GM18508 (cell line): ENCODE measurements around the gene EHMT1.

Source experiments
- ATAC-seq: cut with Tn5 transposase; IDR thresholded peaks from one replicate; pipeline ENCODE4 v1.9.1; 2021; ENCODE audit warnings: moderate number of reproducible peaks; ENCODE audit not compliant: insufficient read depth, unreplicated experiment

EHMT1 gene

DNA sequence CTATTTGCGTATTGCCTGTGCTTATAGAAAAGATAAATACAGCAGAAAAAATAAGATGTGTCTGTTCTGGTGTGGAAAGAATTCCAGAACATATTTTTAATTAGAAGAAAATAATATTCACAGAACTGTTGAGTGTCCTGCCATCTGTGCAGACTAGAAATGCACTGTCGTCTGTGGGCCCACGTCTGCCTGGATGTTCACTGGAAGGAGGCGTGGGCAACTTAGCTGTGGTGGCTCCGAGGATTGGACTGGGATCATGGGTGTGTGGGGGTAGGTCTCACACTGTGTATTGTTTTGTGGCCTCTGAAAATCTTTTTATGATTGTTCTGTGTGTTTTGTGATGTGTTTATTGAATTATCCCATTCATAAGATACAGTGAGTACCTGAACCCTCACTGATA, 132.8 kb downstream of the EHMT1 start:
- ATAC-seq: no peak

GRCh38 chr9:137752426-137752825, 133.6 kb downstream of the EHMT1 start:
- ATAC-seq: no peak

- ATAC-seq: no peak
Measured at GRCh38 chr9:137753192-137753765, 134.5 kb downstream of the EHMT1 start.

DNA sequence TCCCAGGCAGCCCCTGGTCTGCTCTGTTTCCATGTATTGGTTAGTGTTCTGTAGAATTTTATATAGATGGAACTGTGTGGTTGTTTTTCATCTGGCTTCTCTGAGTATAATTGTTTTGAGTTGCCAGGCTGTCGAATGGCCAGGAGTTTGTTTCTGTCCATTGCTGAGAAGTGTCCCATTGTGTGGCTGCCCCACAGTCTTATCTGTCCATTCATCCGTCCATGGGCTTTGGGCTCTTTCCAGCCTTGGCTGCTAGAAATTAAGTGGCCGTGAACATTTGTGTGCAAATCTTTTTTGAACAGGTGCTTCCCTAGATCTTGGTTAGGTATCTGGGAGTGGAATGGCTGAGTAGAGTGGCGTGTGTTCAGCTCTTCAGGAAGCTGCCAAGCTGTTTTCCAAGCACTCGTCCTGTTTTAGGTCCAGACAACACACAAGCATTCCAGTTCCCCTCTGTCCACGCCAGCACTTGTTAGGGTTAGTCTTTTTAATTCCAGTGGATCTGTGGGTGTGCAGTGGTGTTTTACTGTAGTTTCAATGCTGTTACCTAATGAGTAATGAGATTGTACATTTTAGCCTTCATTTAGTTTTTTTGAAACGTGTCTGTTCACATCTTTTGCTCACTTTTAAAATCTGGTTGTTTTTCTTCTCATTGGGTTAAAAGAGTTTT, 136.6 kb downstream of the EHMT1 start:
- ATAC-seq: no peak

DNA sequence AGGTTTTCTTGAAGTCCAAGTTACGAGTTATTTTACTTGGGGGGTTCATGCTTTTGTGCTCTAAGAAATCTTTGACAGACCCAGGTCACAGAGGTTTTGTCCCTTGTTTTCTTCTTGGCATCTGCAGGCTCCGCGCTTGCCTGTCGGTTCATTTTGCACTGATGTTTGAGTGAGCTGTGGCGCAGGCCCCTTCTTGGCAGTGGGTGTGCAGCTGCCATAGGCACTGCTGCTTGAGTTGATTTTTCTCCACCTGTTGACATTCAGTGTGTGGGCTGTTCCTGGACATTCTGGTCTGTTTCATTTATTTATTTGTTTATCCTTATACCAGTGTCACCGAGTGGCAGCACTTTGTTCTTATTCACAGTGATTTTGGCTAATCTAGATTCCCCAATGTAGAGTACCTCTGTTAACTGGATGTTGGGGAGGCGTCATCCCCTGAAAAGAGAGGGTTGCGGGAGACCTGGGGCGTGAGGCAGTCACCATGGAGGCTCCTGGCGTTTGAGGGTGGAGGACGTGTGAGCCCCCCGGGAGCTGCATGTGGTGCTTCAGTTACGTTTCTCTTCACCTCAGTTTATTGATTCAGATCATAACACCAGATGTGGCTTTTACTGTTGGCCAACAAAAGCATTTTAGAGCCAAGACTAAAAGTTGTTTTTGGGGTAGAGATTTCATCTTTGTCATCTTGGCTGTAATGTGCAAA, 137.4 kb downstream of the EHMT1 start:
- ATAC-seq: no peak

DNA sequence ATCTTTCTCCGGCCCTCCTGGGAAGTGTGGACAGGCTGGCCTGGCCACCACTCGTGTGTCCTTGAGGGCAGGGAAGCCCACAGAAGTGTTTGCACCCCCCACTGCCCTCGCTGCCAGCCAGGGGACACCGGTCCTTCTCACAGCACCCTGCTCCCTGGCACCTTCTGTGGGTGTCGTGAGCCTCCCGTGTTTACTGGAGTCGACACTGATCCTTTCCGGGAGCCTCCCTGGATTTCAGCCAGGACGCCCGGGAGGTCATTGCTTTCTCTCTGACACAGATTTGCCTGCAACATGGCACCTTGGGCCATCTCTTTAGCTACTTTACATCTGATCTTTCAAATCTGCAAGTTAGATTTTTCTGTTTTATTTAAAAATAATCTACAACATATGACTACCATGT, 138.3 kb downstream of the EHMT1 start:
- no peak for ATAC-seq

GRCh38 chr9:137757613-137758029, 138.8 kb downstream of the EHMT1 start:
- no peak for ATAC-seq

DNA sequence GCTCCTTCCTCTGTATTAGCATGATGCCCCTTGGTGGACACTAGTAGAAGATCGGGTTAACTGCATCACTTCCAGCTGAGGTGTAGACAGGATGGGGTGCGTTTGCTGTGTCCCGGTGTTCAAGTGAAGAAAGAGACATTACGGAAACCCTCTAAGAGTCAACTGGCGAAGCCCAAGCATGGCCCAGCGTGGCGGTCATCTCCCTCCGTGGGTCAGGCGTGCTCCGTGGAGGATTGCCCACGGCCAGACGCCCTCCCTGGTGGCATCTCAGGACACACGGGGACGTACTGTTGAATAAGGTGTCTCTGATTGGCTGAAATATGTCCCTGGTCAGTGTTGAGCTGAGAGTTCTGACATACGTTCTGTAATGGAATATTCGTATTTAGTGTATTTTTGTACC, 139.3 kb downstream of the EHMT1 start:
- no peak for ATAC-seq

DNA sequence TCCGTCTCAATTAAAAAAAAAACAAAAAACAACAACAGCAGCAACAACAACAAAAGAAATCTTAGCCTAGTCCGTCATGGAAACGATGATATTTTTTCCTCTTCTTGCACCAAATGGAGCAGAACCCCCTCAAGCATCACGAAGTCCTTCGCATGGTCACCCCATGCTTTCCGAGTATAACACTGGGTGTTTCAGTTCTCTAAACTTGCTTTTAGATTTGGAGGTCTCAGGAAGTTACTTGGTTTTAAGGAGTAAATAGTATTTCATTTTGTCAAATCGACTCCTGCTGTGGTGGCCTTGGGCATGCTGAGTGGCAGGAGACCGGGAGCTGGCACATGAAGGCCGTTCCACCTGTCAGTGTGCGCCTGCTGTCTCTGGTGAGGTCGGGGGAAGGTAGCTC, 140.3 kb downstream of the EHMT1 start:
- no peak for ATAC-seq

GRCh38 chr9:137759649-137760321, 141.0 kb downstream of the EHMT1 start:
- no peak for ATAC-seq

GRCh38 chr9:137760426-137760825, 141.6 kb downstream of the EHMT1 start:
- ATAC-seq: no peak

DNA sequence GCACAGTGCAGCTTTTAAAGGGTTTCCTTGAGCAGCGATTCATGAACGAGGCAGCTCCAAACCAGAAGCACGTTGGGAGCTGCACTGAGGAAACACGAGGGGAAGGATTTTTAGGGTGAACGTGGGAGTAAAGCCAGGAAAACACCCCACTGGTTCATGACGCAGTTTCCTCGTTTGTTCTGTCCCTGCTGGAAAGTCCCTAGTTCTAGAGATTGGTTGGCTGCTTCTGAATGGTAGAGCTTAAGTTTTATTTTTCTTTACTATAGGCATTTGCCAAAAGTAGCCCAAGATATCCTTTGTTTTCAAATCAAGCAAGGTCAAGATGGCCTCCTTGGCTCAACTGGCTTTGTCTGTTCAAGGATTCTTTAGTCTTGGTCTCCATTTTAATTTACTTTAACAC, 142.2 kb downstream of the EHMT1 start:
- ATAC-seq: no peak

- no peak for ATAC-seq
Measured at GRCh38 chr9:137761793-137762192, 143.0 kb downstream of the EHMT1 start.

DNA sequence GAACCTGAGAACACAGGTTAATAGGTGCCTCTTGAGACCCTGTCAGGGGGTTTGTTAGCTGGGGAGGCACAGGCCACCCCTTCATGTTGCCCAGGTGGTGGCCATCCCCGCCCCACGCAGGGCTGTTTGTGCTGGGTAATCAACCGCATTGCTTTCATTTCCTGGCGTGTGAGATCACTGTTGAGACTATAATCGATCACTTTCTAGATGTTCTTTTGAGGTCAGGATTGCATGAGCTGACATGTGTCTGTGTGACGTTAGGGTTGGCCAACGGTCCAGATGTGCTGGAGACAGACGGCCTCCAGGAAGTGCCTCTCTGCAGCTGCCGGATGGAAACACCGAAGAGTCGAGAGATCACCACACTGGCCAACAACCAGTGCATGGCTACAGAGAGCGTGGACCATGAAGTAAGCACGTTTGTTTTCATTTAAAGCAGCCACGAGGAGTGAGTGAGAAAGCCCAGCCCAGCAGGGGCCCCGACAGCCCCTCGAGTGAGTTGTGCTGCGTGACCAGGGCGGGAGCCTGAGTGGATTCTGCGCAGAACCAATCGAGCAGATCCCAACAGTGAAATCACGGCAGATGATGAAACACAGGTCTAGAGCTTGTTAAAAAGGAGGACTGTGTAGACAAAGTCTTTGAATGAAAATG, 143.7 kb downstream of the EHMT1 start:
- ATAC-seq: peak; percentile 44

DNA sequence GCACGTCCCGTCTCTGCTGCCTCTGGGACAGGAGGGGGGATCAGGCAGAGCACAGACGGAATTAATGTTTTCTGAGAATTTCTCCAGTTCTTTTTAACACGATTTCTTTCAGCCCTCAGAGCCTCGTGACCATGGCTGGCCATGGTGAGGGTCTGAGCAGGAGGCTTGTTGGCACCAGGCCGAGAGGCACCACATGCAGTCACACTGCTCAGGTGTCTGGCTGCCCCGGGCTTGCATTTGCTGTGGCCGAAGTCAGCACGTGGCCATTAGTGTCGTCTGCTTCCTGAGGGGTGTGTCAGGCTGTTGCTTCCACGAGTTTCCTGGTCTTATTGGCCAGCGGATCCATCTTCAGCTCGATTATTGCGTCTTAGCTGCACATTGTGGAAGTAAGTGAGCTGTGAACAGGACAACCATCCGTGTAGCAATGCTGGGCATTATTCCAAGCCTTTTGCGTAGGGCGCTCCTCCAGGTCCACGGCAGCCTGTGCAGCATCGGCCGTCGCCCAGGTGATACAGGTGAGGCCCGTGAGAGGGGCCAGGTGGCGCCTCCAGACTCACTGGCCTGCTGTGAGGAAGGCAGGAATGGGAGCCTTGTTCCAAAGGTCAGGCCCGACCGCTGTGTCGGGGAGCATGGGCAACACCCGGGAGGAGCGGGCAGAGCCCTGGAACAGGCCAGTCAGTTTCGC, 144.6 kb downstream of the EHMT1 start:
- no peak for ATAC-seq

DNA sequence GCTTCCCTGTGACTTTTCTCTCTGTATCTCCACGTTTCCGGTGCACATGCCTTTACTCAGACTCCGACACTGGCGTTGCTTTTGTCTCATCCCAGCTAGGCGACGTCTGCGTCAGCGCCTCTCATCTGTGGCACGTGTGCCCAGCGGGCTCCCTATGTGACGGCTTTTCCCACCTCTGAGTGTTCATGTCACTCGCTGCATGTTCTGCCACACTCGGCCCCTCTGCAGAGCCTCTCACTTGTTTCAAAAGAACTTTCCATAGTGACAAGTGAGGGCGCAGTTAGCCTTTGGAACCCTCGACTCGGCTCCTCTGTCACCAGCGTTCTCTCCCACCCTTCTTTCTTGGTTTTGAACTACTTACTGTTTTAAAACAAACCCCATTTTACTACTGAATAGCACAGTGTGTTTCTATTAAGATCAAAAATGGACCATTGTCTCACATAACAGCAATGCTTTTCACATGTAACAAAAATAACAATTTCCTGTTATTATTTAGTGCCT, 145.4 kb downstream of the EHMT1 start:
- ATAC-seq: no peak

DNA sequence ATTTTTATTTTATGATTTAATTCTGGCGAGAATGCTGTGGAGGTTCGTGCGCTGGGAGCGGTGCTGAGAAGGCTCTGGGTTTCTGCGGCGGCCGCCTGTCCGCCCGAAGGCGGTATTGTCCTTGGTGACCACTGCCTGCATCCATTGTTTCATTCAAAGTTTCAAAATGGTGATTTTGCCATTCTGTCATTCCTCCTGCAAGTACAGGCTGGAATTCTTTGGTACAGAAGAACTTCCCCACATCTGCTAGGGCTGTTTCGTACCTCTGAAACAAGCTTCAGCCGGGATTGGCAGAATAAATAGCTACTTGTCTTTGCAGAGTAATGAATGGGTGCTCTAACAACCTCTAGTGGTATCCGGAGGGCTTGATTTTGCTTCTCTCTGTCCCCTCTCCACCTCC, 146.2 kb downstream of the EHMT1 start:
- no peak for ATAC-seq

GRCh38 chr9:137765536-137765935, 146.7 kb downstream of the EHMT1 start:
- ATAC-seq: no peak

DNA sequence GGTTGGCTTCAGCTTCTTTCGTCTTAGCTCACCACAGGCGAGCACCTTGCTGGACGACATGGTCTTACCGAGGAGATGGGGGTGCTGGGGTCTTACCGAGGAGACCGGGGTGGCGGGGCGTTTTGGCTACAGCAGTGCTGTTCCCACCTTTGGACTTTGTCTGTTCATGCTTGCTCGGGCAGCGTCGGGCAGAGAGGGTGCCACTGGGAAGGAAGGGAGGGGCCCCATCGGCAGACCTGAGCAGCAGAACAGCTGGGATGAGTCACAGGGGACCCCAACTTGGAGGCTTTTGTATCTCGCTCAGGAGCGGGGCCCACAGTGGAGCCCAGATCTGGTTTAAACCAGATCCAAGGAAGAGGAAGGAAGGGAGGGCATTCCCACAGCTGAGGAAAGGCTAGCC, 152.8 kb downstream of the EHMT1 start:
- no peak for ATAC-seq

GRCh38 chr9:137772281-137772873, 153.6 kb downstream of the EHMT1 start:
- no peak for ATAC-seq
